CD14-positive monocyte (primary cell): ENCODE measurements around the gene MIPOL1. TPM values are rescaled to one million over a fixed set of nuclear protein-coding genes. Genes with fewer than 3 reads are reported as not detected.

Source experiments
- DNase-seq, 3 donors: peaks; one replicate each; pipeline ENCODE4 v3.0.0-alpha.2; 2011 to 2022
- H2AFZ ChIP-seq: 2 replicates; pipeline ENCODE4 v1.6.0; 2012; ENCODE audit warnings: mild to moderate bottlenecking, low read depth, low read length, inconsistent platforms; ENCODE audit not compliant: insufficient read depth, poor library complexity, severe bottlenecking
- H3K27ac ChIP-seq, 2 donors: 1 replicate in 1 of 2; 2 replicates in 1 of 2; pipeline ENCODE4 v1.5.1; 2012 to 2013; ENCODE audit warnings: low read length in 2 of 2, control low read depth in 1 of 2, inconsistent platforms in 1 of 2, low read depth in 1 of 2, mild to moderate bottlenecking in 1 of 2
- H3K27me3 ChIP-seq, 2 donors: one replicate each; pipeline versions ENCODE4 v1.6.0 to v1.6.1; 2011 to 2013; ENCODE audit warnings: low read length in 2 of 2; ENCODE audit not compliant: control insufficient read depth in 2 of 2, insufficient read depth in 2 of 2
- H3K36me3 ChIP-seq, 2 donors: replicated peaks in 1 of 2; 1 replicate in 1 of 2; 2 replicates in 1 of 2; pipeline versions ENCODE4 v1.5.1 to v1.6.1; 2012 to 2013; ENCODE audit warnings: low read length in 2 of 2, control low read depth in 1 of 2, inconsistent platforms in 1 of 2, mild to moderate bottlenecking in 1 of 2; ENCODE audit not compliant: insufficient read depth in 2 of 2, control insufficient read depth in 1 of 2
- H3K4me1 ChIP-seq, 2 donors: 1 replicate in 1 of 2; 2 replicates in 1 of 2; pipeline versions ENCODE4 v1.5.1 to v1.6.1; 2012 to 2013; ENCODE audit warnings: low read length in 2 of 2, control low read depth in 1 of 2, inconsistent platforms in 1 of 2, mild to moderate bottlenecking in 1 of 2, moderate library complexity in 1 of 2; ENCODE audit not compliant: insufficient read depth in 2 of 2, control insufficient read depth in 1 of 2
- H3K4me2 ChIP-seq: replicated peaks from 2 replicates; pipeline ENCODE3; 2012; ENCODE audit warnings: low read length, moderate library complexity, mild to moderate bottlenecking; ENCODE audit not compliant: poor library complexity, severe bottlenecking; ENCODE audit errors: extremely low read depth
- H3K4me3 ChIP-seq, 3 experiments: fragments of 200-600 bp in 1 of 3; sonication (generic) in 1 of 3; replicated peaks in 1 of 3; 1 replicate in 2 of 3; 2 replicates in 1 of 3; pipeline ENCODE4 v1.5.1; 2011 to 2013; ENCODE audit warnings: low read length in 3 of 3, mild to moderate bottlenecking in 3 of 3, control low read depth in 2 of 3, low read depth in 2 of 3, inconsistent platforms in 1 of 3, moderate library complexity in 1 of 3
- H3K79me2 ChIP-seq: 2 replicates; pipeline ENCODE4 v1.6.0; 2012; ENCODE audit warnings: mild to moderate bottlenecking, control low read depth, inconsistent platforms, low read length, moderate library complexity; ENCODE audit not compliant: insufficient read depth
- H3K9ac ChIP-seq: 2 replicates; pipeline ENCODE4 v1.6.0; 2017; ENCODE audit warnings: low read length, mild to moderate bottlenecking; ENCODE audit not compliant: insufficient read depth, poor library complexity, severe bottlenecking
- H3K9me3 ChIP-seq, 2 donors: replicated peaks in 1 of 2; 1 replicate in 1 of 2; 2 replicates in 1 of 2; pipeline versions ENCODE4 v1.5.1 to v1.6.1; 2012 to 2013; ENCODE audit warnings: low read length in 2 of 2, control low read depth in 1 of 2; ENCODE audit not compliant: control insufficient read depth in 1 of 2, insufficient read depth in 1 of 2
- H4K20me1 ChIP-seq: 2 replicates; pipeline ENCODE4 v1.6.0; 2012; ENCODE audit warnings: mild to moderate bottlenecking, low read length, control low read depth, moderate library complexity; ENCODE audit not compliant: insufficient read depth
- H3K27ac Mint-ChIP-seq, 7 donors: one replicate each; pipeline ENCODE4 v1.8.0; 2020; ENCODE audit warnings: mild to moderate bottlenecking in 7 of 7, mixed read lengths in 7 of 7, moderate library complexity in 6 of 7, inconsistent platforms in 2 of 7
- H3K27me3 Mint-ChIP-seq, 3 donors: one replicate each; pipeline ENCODE4 v1.8.0; 2021 to 2022; ENCODE audit warnings: low read depth in 3 of 3, mild to moderate bottlenecking in 3 of 3, mixed read lengths in 3 of 3, moderate library complexity in 3 of 3, inconsistent platforms in 1 of 3
- H3K36me3 Mint-ChIP-seq, 2 donors: one replicate each; pipeline ENCODE4 v1.8.0; 2020; ENCODE audit warnings: mixed read lengths in 2 of 2, inconsistent platforms in 1 of 2, mild to moderate bottlenecking in 1 of 2
- H3K4me1 Mint-ChIP-seq: one replicate; pipeline ENCODE4 v1.8.0; 2020; ENCODE audit warnings: mild to moderate bottlenecking, mixed read lengths
- H3K4me3 Mint-ChIP-seq, 2 donors: one replicate each; pipeline ENCODE4 v1.8.0; 2020; ENCODE audit warnings: mild to moderate bottlenecking in 2 of 2, mixed read lengths in 2 of 2, moderate library complexity in 1 of 2
- H3K9me3 Mint-ChIP-seq, 7 donors: one replicate each; pipeline ENCODE4 v1.8.0; 2020 to 2022; ENCODE audit warnings: mixed read lengths in 7 of 7, mild to moderate bottlenecking in 6 of 7, moderate library complexity in 6 of 7, inconsistent platforms in 2 of 7
- CTCF ChIP-seq: fragments of 200-600 bp; IDR thresholded peaks from one replicate; pipeline ENCODE4 v1.8.0; 2022; ENCODE audit warnings: antibody characterized with exemption, mild to moderate bottlenecking
- whole genome bisulfite sequencing: methylation state at CpG from one replicate; pipeline ENCODE4 v1.1.5; 2013; ENCODE audit warnings: missing lambda C conversion rate; ENCODE audit not compliant: insufficient coverage; 5-methylcytosine and 5-hydroxymethylcytosine counted together
- intact Hi-C, 2 donors: fragments of 100-400 bp; cut with micrococcal nuclease; formaldehyde crosslinking; loops; one replicate each; pipeline versions ENCODE4 v1.15.0 to v1.15.1; 2023
- polyA plus RNA-seq, 3 donors: library from polyadenylated mRNA; depleted of rRNA in 1 of 3; unstranded in 2 of 3; stranded (reverse) in 1 of 3; fragments of 300-500 nt in 2 of 3; fragments of >200 nt in 1 of 3; fragmentation: Illumina TruSeq in 2 of 3; gene quantifications; 1 replicate in 2 of 3; 2 replicates in 1 of 3; pipeline ENCODE4 v1.2.3, GENCODE V29; 2012 to 2021

MIPOL1 gene
- polyA plus RNA-seq, 3 donors: not detected

GRCh38 chr14:37599507-37600368, 402.0 kb downstream of the MIPOL1 start:
- Histone ChIP-seq H3K4me1 (peaks cover 11 to 12% of the 10 kb centered on the region in 2 donors), H3K9ac (no peak overlapping the region), H4K20me1 (no peaks in the 10 kb centered on the region), H3K79me2 (no peaks in the 10 kb centered on the region), H3K4me3 (no peak overlapping the region), H3K36me3 (no peaks in the 10 kb centered on the region), H3K9me3 (peaks cover 33 to 72% of the 10 kb centered on the region in 2 donors), H3K4me2 (peak overlapping the region; percentile 7), H2AFZ (no peak overlapping the region), H3K27ac (no peak overlapping the region), H3K27me3 (peaks cover 82 to 94% of the 10 kb centered on the region in 2 donors)
- H3K36me3 Mint-ChIP-seq: peaks cover 4 to 8% of the 10 kb centered on the region in 2 donors
- H3K4me1 Mint-ChIP-seq: peaks cover 19% of the 10 kb centered on the region
- peak overlapping the region in 1 of 2 donors; percentile 86 for H3K4me3 Mint-ChIP-seq
- H3K9me3 Mint-ChIP-seq: peaks cover 6 to 61% (median 49%) of the 10 kb centered on the region in 7 donors
- TF ChIP-seq CTCF: no peak
- peaks cover 88 to 96% (median 94%) of the 10 kb centered on the region in 3 donors for H3K27me3 Mint-ChIP-seq
- WGBS: 2% methylated on average over 50 of the region's 57 CpGs
- intact Hi-C loops: no loop called here
- no peak for DNase-seq
- no peak overlapping the region for H3K27ac Mint-ChIP-seq

- H3K27me3 ChIP-seq: peaks cover 78 to 87% of the 10 kb centered on the region in 2 donors
- H3K36me3 ChIP-seq: no peaks in the 10 kb centered on the region
- H3K4me1 ChIP-seq: peaks cover 1 to 5% of the 10 kb centered on the region in 2 donors
- H3K27ac ChIP-seq: no peak overlapping the region
- no peaks in the 10 kb centered on the region for H3K79me2 ChIP-seq
- Mint-ChIP-seq H3K9me3 (peaks cover 6 to 59% (median 46%) of the 10 kb centered on the region in 7 donors), H3K27ac (peak overlapping the region in 1 of 7 donors; percentile 51), H3K4me3 (peak overlapping the region in 1 of 2 donors; percentile 64), H3K27me3 (peaks cover 87 to 93% (median 87%) of the 10 kb centered on the region in 3 donors), H3K36me3 (peaks cover 4 to 7% of the 10 kb centered on the region in 2 donors), H3K4me1 (peaks cover 13% of the 10 kb centered on the region)
- no peak overlapping the region for H3K9ac ChIP-seq
- no peak for DNase-seq
- H3K4me3 ChIP-seq: no peak overlapping the region
- intact Hi-C loops: no loop called here
- H3K4me2 ChIP-seq: no peak overlapping the region
- WGBS: 24% methylated on average over 3 of the region's 4 CpGs
- no peak overlapping the region for H2AFZ ChIP-seq
- H4K20me1 ChIP-seq: no peaks in the 10 kb centered on the region
- H3K9me3 ChIP-seq: peaks cover 33 to 65% of the 10 kb centered on the region in 2 donors
- TF ChIP-seq CTCF: no peak
These were observed 403.4 kb downstream of the MIPOL1 start for GRCh38 chr14:37600880-37601741.
